H1 (cell line): ENCODE measurements around the gene UBE2E2. TPM values are rescaled to one million over a fixed set of nuclear protein-coding genes. Genes with fewer than 3 reads are reported as not detected.

ENCODE experiments used
- CTCF ChIA-PET: fragments of 300-600 bp; sonication (Branson Sonifier 250); formaldehyde crosslinking; loops from one replicate; lab custom pipeline; 2021; ENCODE audit not compliant: partially characterized antibody; lab: Charles Lee
- POLR2A ChIA-PET: fragments of 300-600 bp; sonication (Branson Sonifier 250); formaldehyde crosslinking; loops from one replicate; lab custom pipeline; 2021; ENCODE audit warnings: inconsistent platforms; ENCODE audit not compliant: partially characterized antibody; lab: Charles Lee
- DNase-seq, 2 experiments: peaks; one replicate each; pipeline versions ENCODE4 v3.0.0 to v3.0.0-alpha.2; 2010 to 2022; ENCODE audit warnings: low spot score in 2 of 2, low read depth in 1 of 2, mixed read lengths in 1 of 2
- FAIRE-seq: peaks from 2 replicates; lab custom pipeline; 2011; peaks lifted over from hg19 to GRCh38; lab: Jason Lieb, UNC
- H2AFZ ChIP-seq: 2 replicates; pipeline ENCODE4 v1.8.1; 2012; ENCODE audit warnings: low read length, inconsistent platforms
- H2AK5ac ChIP-seq: 2 replicates; pipeline ENCODE4 v1.6.1; 2013; ENCODE audit warnings: low read depth, low read length
- H2BK120ac ChIP-seq: replicated peaks from 2 replicates; pipeline ENCODE3; 2013; ENCODE audit warnings: low read depth, low read length, inconsistent platforms
- H2BK12ac ChIP-seq: 2 replicates; pipeline ENCODE4 v1.6.1; 2013; ENCODE audit warnings: low read depth, low read length
- H2BK15ac ChIP-seq: 2 replicates; pipeline ENCODE4 v1.6.1; 2013; ENCODE audit warnings: low read length
- H2BK20ac ChIP-seq: 2 replicates; pipeline ENCODE4 v1.6.1; 2013; ENCODE audit warnings: low read length
- H2BK5ac ChIP-seq: 2 replicates; pipeline ENCODE4 v1.6.1; 2013; ENCODE audit warnings: low read depth, low read length
- H3K14ac ChIP-seq: 2 replicates; pipeline ENCODE4 v1.6.1; 2013; ENCODE audit warnings: inconsistent platforms; ENCODE audit not compliant: insufficient read length
- H3K18ac ChIP-seq: 2 replicates; pipeline ENCODE4 v1.6.1; 2013; ENCODE audit warnings: low read length; ENCODE audit errors: extremely low read depth
- H3K23ac ChIP-seq: 2 replicates; pipeline ENCODE4 v1.6.1; 2013; ENCODE audit warnings: inconsistent platforms; ENCODE audit not compliant: insufficient read length
- H3K23me2 ChIP-seq: 2 replicates; pipeline ENCODE4 v1.6.1; 2013; ENCODE audit warnings: low read depth, low read length
- H3K27ac ChIP-seq: 2 replicates; pipeline ENCODE4 v1.6.1; 2011; ENCODE audit warnings: low read depth, low read length, inconsistent platforms
- H3K27me3 ChIP-seq, 4 experiments: replicated peaks in 1 of 4; 1 replicate in 1 of 4; 2 replicates in 3 of 4; pipeline versions ENCODE4 v1.6.1 to v1.8.1; 2011 to 2013; ENCODE audit warnings: low read length in 3 of 4, mild to moderate bottlenecking in 3 of 4, inconsistent platforms in 2 of 4, mixed read lengths in 2 of 4, moderate library complexity in 1 of 4; ENCODE audit not compliant: control insufficient read depth in 3 of 4, insufficient read depth in 3 of 4; ENCODE audit errors: extremely low read depth in 1 of 4
- H3K36me3 ChIP-seq, 4 experiments: 2 replicates each; pipeline versions ENCODE4 v1.6.1 to v1.8.1; 2011 to 2013; ENCODE audit warnings: mild to moderate bottlenecking in 4 of 4, low read length in 3 of 4, moderate library complexity in 2 of 4, control low read depth in 1 of 4, inconsistent platforms in 1 of 4; ENCODE audit not compliant: insufficient read depth in 4 of 4, control insufficient read depth in 2 of 4
- H3K4ac ChIP-seq: replicated peaks from 2 replicates; pipeline ENCODE3; 2013; ENCODE audit warnings: low read length, low read depth, mixed read lengths, inconsistent platforms; ENCODE audit not compliant: insufficient read length
- H3K4me1 ChIP-seq, 4 experiments: replicated peaks in 1 of 4; 1 replicate in 1 of 4; 2 replicates in 3 of 4; pipeline versions ENCODE4 v1.6.1 to v1.8.1; 2011 to 2013; ENCODE audit warnings: low read length in 3 of 4, inconsistent platforms in 2 of 4, mixed read lengths in 1 of 4; ENCODE audit not compliant: insufficient read depth in 4 of 4, control insufficient read depth in 3 of 4
- H3K4me2 ChIP-seq, 2 experiments: 2 replicates each; pipeline versions ENCODE4 v1.6.1 to v1.8.1; 2011 to 2013; ENCODE audit warnings: low read depth in 2 of 2, low read length in 2 of 2, control low read depth in 1 of 2, inconsistent platforms in 1 of 2, mild to moderate bottlenecking in 1 of 2; ENCODE audit not compliant: insufficient read depth in 1 of 2
- H3K4me3 ChIP-seq, 4 experiments: fragments of 200-600, 300-600 bp in 1 of 4; sonication (generic), shearing (Covaris generic), sonication (Bioruptor Twin) in 1 of 4; 2 replicates each; pipeline versions ENCODE4 v1.5.1 to v1.8.1; 2011 to 2016; ENCODE audit warnings: low read length in 4 of 4, low read depth in 3 of 4, control low read depth in 2 of 4, inconsistent platforms in 2 of 4, mild to moderate bottlenecking in 2 of 4, mixed read lengths in 1 of 4, moderate library complexity in 1 of 4; ENCODE audit not compliant: insufficient read depth in 2 of 4; ENCODE audit errors: extremely low read depth in 1 of 4
- H3K56ac ChIP-seq: replicated peaks from 2 replicates; pipeline ENCODE3; 2013; ENCODE audit warnings: low read depth, mild to moderate bottlenecking, mixed read lengths, low read length, inconsistent platforms; ENCODE audit not compliant: insufficient read length
- H3K79me1 ChIP-seq: 2 replicates; pipeline ENCODE4 v1.6.1; 2013; ENCODE audit warnings: low read depth, low read length, control low read depth
- H3K79me2 ChIP-seq, 2 experiments: 2 replicates each; pipeline versions ENCODE4 v1.6.1 to v1.8.1; 2012 to 2013; ENCODE audit warnings: low read length in 2 of 2, mild to moderate bottlenecking in 2 of 2, inconsistent platforms in 1 of 2; ENCODE audit not compliant: insufficient read depth in 2 of 2, control insufficient read depth in 1 of 2
- H3K9ac ChIP-seq, 4 experiments: replicated peaks in 1 of 4; 1 replicate in 1 of 4; 2 replicates in 3 of 4; pipeline versions ENCODE4 v1.6.1 to v1.8.1; 2011 to 2013; ENCODE audit warnings: low read depth in 3 of 4, low read length in 3 of 4, control low read depth in 2 of 4, mild to moderate bottlenecking in 2 of 4, moderate library complexity in 2 of 4, inconsistent platforms in 1 of 4; ENCODE audit errors: extremely low read depth in 1 of 4
- H3K9me3 ChIP-seq, 2 experiments: 2 replicates each; pipeline versions ENCODE4 v1.6.1 to v1.8.1; 2012 to 2013; ENCODE audit warnings: mild to moderate bottlenecking in 2 of 2, moderate library complexity in 2 of 2, control low read depth in 1 of 2, inconsistent platforms in 1 of 2, low read depth in 1 of 2, low read length in 1 of 2, mixed read lengths in 1 of 2; ENCODE audit not compliant: insufficient read depth in 2 of 2
- H4K20me1 ChIP-seq, 2 experiments: replicated peaks in 1 of 2; 2 replicates each; pipeline versions ENCODE3 to v1.8.1; 2011 to 2013; ENCODE audit warnings: inconsistent platforms in 2 of 2, low read length in 2 of 2, mild to moderate bottlenecking in 1 of 2; ENCODE audit not compliant: insufficient read depth in 2 of 2, control insufficient read depth in 1 of 2
- H4K5ac ChIP-seq: 2 replicates; pipeline ENCODE4 v1.6.1; 2013; ENCODE audit warnings: low read length, low read depth, mixed read lengths, inconsistent platforms; ENCODE audit not compliant: insufficient read length
- H4K8ac ChIP-seq: 2 replicates; pipeline ENCODE4 v1.8.0; 2013; ENCODE audit warnings: mild to moderate bottlenecking, moderate library complexity, low read length, inconsistent platforms; ENCODE audit not compliant: insufficient read depth; ENCODE audit errors: extremely low read depth
- H4K91ac ChIP-seq: replicated peaks from 2 replicates; pipeline ENCODE3; 2013; ENCODE audit warnings: low read length, mixed read lengths, inconsistent platforms; ENCODE audit not compliant: insufficient read length
- SIX5 ChIP-seq: IDR thresholded peaks from 2 replicates; pipeline ENCODE4 v1.6.1; 2011; ENCODE audit warnings: mild to moderate bottlenecking, low read depth, low read length
- TBP ChIP-seq: IDR thresholded peaks from 2 replicates; pipeline ENCODE4 v1.6.1; 2011; ENCODE audit warnings: low read depth, low read length, improper control_type of control experiment
- polyA plus RNA-seq, 7 experiments: library from polyadenylated mRNA; depleted of rRNA in 3 of 7; stranded (reverse) in 5 of 7; unstranded in 2 of 7; fragments of >200 nt in 5 of 7; fragments of 200-250 nt in 2 of 7; gene quantifications; 1 replicate in 5 of 7; 2 replicates in 1 of 7; 4 replicates in 1 of 7; pipeline versions ENCODE4 v1.2.1 to v1.2.3, GENCODE V29; 2011 to 2013; ENCODE audit warnings: missing spikeins in 2 of 7, mixed read lengths in 2 of 7
- total RNA-seq: library from RNA; stranded (reverse); fragmentation: NEBNext Ultra II Directional; extraction: Animal tissue kit (Norgen Biotek cat#: 25700); gene quantifications from 2 replicates; pipeline ENCODE4 v1.2.1, GENCODE V29; 2021

UBE2E2 gene
- total and polyA plus RNA-seq, 2 of the 8 experiments (the other 6 are each of a cell fraction or from before 2014, with no cell fraction given) = 57.6 to 70.6 TPM

DNA sequence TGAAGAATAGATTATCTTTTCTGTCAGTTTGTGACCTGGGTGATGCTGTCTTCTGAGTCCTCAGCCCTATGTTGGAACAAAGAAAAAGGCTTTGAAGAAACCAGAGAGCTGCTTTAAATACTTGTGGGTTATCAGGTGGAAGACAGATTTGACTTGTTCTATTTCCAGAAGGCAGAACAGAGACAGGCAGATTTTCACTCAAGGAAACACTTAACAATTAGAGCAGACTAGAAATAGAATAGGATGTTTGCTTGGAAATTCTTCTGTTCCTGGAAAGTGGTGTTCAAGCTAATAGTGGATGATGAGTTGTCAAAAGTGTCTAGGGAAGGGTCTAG, 219.4 kb downstream of the UBE2E2 start:
- H2BK5ac ChIP-seq = no peak overlapping the region
- H2BK15ac ChIP-seq = no peak overlapping the region
- no peaks in the 10 kb centered on the region for H3K27me3 ChIP-seq
- no peaks in the 10 kb centered on the region for H3K23me2 ChIP-seq
- no peak overlapping the region for H3K27ac ChIP-seq
- peaks cover 0 to 8% of the 10 kb centered on the region in 2 experiments; a peak in 1 of 4 replicates for H3K79me2 ChIP-seq
- H4K8ac ChIP-seq = no peak overlapping the region
- H3K9ac ChIP-seq = no peak overlapping the region
- H4K91ac ChIP-seq = no peak overlapping the region
- no peak for DNase-seq
- H4K20me1 ChIP-seq = peaks cover 0 to 2% of the 10 kb centered on the region in 2 experiments
- H3K4me1 ChIP-seq = peaks cover 0 to 2% (median 0%) of the 10 kb centered on the region in 4 experiments; a peak in 1 of 7 replicates
- no peak overlapping the region for H3K4ac ChIP-seq
- no peak overlapping the region for H3K56ac ChIP-seq
- no peak overlapping the region for H2AK5ac ChIP-seq
- H3K14ac ChIP-seq = no peak overlapping the region
- no peak overlapping the region for H3K18ac ChIP-seq
- H3K36me3 ChIP-seq = no peaks in the 10 kb centered on the region
- no peak overlapping the region for H3K4me2 ChIP-seq
- H2BK120ac ChIP-seq = no peak overlapping the region
- no peak overlapping the region for H2BK12ac ChIP-seq
- H3K79me1 ChIP-seq = no peaks in the 10 kb centered on the region
- no peak overlapping the region for H2AFZ ChIP-seq
- TF ChIP-seq SIX5 (no peak), TBP (no peak)
- H3K9me3 ChIP-seq = no peaks in the 10 kb centered on the region
- POLR2A ChIA-PET = no interaction called here
- H4K5ac ChIP-seq = no peak overlapping the region
- CTCF ChIA-PET = no interaction called here
- no peak overlapping the region for H2BK20ac ChIP-seq
- no peak for FAIRE-seq
- no peak overlapping the region for H3K4me3 ChIP-seq
- H3K23ac ChIP-seq = no peak overlapping the region
